ENCODE measurements around the gene DNER.

DNA sequence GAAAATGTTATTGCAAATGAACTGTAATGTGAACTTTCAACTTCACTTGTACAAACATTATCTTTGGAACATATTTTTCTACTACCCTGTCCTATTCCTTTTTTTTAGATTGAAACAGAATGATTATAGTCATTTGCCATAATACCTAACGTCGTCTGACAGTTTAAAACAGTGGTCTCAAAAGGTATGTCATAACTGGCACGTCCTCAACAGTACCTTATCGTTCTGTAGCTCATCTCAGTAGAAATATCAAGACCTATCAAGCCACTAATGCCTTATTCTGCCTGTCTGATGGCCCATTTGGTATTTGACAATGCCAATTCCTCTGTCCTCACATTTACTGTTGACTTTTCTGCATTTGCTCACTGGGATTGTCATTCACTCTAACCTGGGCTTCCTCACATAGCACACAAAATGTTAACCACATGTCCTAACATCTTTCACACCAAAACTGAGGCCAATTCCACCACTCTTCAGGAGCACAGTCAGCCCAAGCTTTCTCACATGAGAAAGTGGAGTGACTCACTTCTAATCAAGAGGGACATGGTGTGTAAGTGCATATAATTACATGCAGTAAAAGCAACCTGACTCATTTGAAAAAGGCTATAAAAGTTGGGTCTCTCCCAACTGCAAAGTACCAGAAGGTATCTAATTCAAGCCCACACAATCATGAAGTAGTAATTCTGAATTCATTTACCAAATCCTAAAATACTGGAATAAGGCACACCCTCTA, 34.8 kb downstream of the DNER start:
- TF ChIP-seq POLR2A (IDR thresholded peaks at IDR 0.05) = no peak
- TF ChIP-seq, protein P1, sequence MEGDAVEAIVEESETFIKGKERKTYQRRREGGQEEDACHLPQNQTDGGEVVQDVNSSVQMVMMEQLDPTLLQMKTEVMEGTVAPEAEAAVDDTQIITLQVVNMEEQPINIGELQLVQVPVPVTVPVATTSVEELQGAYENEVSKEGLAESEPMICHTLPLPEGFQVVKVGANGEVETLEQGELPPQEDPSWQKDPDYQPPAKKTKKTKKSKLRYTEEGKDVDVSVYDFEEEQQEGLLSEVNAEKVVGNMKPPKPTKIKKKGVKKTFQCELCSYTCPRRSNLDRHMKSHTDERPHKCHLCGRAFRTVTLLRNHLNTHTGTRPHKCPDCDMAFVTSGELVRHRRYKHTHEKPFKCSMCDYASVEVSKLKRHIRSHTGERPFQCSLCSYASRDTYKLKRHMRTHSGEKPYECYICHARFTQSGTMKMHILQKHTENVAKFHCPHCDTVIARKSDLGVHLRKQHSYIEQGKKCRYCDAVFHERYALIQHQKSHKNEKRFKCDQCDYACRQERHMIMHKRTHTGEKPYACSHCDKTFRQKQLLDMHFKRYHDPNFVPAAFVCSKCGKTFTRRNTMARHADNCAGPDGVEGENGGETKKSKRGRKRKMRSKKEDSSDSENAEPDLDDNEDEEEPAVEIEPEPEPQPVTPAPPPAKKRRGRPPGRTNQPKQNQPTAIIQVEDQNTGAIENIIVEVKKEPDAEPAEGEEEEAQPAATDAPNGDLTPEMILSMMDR (IDR thresholded peaks at IDR 0.05) = no peak
